PFSK-1 (cell line): ENCODE measurements around the gene USP20.

Source experiments
- FOXP2 ChIP-seq: optimal IDR thresholded peaks from 2 replicates; pipeline ENCODE3; 2011; ENCODE audit warnings: borderline replicate concordance, control low read depth, inconsistent platforms; ENCODE audit not compliant: insufficient read depth; ENCODE audit errors: extremely low read length, extremely low read depth
- POLR2AphosphoS5 ChIP-seq: IDR thresholded peaks from 2 replicates; pipeline ENCODE4 v1.6.1; 2012; ENCODE audit warnings: low read depth, mild to moderate bottlenecking, control low read depth, low read length, moderate library complexity
- SIN3A ChIP-seq: IDR thresholded peaks from 2 replicates; pipeline ENCODE4 v1.6.1; 2012; ENCODE audit warnings: mild to moderate bottlenecking, low read length, moderate library complexity, borderline replicate concordance; ENCODE audit not compliant: insufficient read depth
- TAF1 ChIP-seq: IDR thresholded peaks from 2 replicates; pipeline ENCODE4 v1.6.1; 2012; ENCODE audit warnings: low read length, control low read depth, borderline replicate concordance; ENCODE audit not compliant: insufficient read depth
- TF ChIP-seq, protein P1 (sequence below), 2 experiments: IDR thresholded peaks; 2 replicates each; pipeline versions ENCODE4 v1.6.1 to v1.8.0; 2011 to 2012; ENCODE audit warnings: low read depth in 2 of 2, low read length in 2 of 2, control low read depth in 1 of 2, inconsistent platforms in 1 of 2, mild to moderate bottlenecking in 1 of 2, moderate library complexity in 1 of 2; ENCODE audit not compliant: insufficient read depth in 1 of 2

Gene USP20

DNA sequence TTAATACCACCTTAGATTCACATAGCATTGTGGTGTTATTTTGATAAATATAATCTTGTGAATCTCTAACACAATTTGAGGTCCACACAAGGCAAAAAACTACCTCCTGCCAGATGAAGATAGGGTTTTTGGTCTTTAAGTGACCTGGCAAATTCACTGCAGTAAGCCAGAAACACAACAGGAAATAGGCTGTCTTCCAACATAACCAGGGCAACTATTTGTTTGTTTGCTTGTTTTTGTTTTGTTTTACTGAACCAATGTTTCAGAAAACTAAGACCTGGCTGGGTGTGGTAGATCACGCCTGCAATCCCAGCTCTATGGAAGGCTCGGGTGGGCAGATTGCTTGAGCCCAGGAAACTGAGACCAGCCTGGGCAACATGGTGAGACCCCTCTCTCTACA lies 95.5 kb downstream of the USP20 start:
- no peak for TF ChIP-seq SIN3A
- no peak for TF ChIP-seq FOXP2
- no peak for TF ChIP-seq TAF1
- TF ChIP-seq, protein P1, sequence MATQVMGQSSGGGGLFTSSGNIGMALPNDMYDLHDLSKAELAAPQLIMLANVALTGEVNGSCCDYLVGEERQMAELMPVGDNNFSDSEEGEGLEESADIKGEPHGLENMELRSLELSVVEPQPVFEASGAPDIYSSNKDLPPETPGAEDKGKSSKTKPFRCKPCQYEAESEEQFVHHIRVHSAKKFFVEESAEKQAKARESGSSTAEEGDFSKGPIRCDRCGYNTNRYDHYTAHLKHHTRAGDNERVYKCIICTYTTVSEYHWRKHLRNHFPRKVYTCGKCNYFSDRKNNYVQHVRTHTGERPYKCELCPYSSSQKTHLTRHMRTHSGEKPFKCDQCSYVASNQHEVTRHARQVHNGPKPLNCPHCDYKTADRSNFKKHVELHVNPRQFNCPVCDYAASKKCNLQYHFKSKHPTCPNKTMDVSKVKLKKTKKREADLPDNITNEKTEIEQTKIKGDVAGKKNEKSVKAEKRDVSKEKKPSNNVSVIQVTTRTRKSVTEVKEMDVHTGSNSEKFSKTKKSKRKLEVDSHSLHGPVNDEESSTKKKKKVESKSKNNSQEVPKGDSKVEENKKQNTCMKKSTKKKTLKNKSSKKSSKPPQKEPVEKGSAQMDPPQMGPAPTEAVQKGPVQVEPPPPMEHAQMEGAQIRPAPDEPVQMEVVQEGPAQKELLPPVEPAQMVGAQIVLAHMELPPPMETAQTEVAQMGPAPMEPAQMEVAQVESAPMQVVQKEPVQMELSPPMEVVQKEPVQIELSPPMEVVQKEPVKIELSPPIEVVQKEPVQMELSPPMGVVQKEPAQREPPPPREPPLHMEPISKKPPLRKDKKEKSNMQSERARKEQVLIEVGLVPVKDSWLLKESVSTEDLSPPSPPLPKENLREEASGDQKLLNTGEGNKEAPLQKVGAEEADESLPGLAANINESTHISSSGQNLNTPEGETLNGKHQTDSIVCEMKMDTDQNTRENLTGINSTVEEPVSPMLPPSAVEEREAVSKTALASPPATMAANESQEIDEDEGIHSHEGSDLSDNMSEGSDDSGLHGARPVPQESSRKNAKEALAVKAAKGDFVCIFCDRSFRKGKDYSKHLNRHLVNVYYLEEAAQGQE (IDR thresholded peaks at IDR 0.05; ENCODE audit: insufficient read depth in 1 of 2, low read depth in 2 of 2, low read length in 2 of 2) = no peak
- TF ChIP-seq POLR2AphosphoS5 = no peak
